Measurements from ENCODE around the gene BPTF. TPM values are rescaled to one million over a fixed set of nuclear protein-coding genes. Genes with fewer than 3 reads are reported as not detected.
"Not testable (repeated sequence)": the region's sequence is repeated elsewhere in the genome, so short reads cannot be mapped to it uniquely, and the experiment has no call there.

Gene BPTF
- polyA plus RNA-seq, 1 of the 3 experiments (the other 2 are of a cell fraction) = 61.4 TPM

GRCh38 chr17:67994817-67995569 is 169.7 kb downstream of the BPTF start (continued):
- 0 out of 2 replicates have a peak, but pooled peaks have one; percentile 18 for TF ChIP-seq ZBTB33 (IDR thresholded peaks at IDR 0.05; ENCODE audit: borderline replicate concordance, low read depth)

GRCh38 chr17:67995570-67996263 is 170.4 kb downstream of the BPTF start:
- peak overlapping the region; percentile 7; the same call in 1 of the 2 replicates for H3K9ac ChIP-seq
- peaks cover 6 to 23% of the 10 kb centered on the region in 2 experiments for H3K4me1 ChIP-seq (ENCODE audit: control insufficient read depth in 1 of 2, insufficient read depth in 2 of 2, low read depth in 1 of 2, low read length in 1 of 2)
- H3K9me3 ChIP-seq = no peaks in the 10 kb centered on the region
- H2AFZ ChIP-seq (ENCODE audit: low read depth) = peak overlapping the region; percentile 84
- TF ChIP-seq CTCF (IDR thresholded peaks at IDR 0.05) = peak; percentile 41
- TF ChIP-seq RAD21 (IDR thresholded peaks at IDR 0.05; ENCODE audit: low read length) = no peak
- peak; percentile 81 for DNase-seq
- no peaks in the 10 kb centered on the region for H4K20me1 ChIP-seq (ENCODE audit: insufficient read depth)
- 15% methylated on average over 43 of the region's 43 CpGs for WGBS (ENCODE audit: low lambda C conversion rate)
- H3K36me3 ChIP-seq (replicated peaks in 1 of 2; ENCODE audit: control insufficient read depth in 1 of 2, insufficient read depth in 2 of 2, low read length in 1 of 2) = peaks cover 0 to 5% of the 10 kb centered on the region in 2 experiments
- H3K27ac ChIP-seq (ENCODE audit: low read depth in 2 of 2, low read length in 1 of 2) = peak overlapping the region in 1 of 2 experiments; percentile 41; a peak in 1 of 4 replicates
- peak overlapping the region; percentile 83 for H3K4me2 ChIP-seq
- H3F3A ChIP-seq (replicated peaks; ENCODE audit: insufficient read depth) = peaks cover 36% of the 10 kb centered on the region
- peak overlapping the region; percentile 56 to 64 for H3K4me3 ChIP-seq (ENCODE audit: low read depth in 2 of 2, low read length in 1 of 2)
- ChIA-PET POLR2A (interaction anchor here (1.1 kb wide), 1 partner anchor 24 kb away, joined by 4 read pairs; no protein-coding TSS in a partner anchor), CTCF (interaction anchor here (1.1 to 2.7 kb wide), 8 partner anchors 10 to 161 kb away, joined by 3 to 11 read pairs (median 3); no protein-coding TSS in a partner anchor)
- H3K27me3 ChIP-seq (ENCODE audit: insufficient read depth) = no peaks in the 10 kb centered on the region
- H3K79me2 ChIP-seq (ENCODE audit: insufficient read depth) = 0 out of 2 replicates have a peak, but pooled peaks cover 6% of the 10 kb centered on the region
- H3K9me2 ChIP-seq = no peaks in the 10 kb centered on the region

GRCh38 chr17:67996301-67997171 is 171.2 kb downstream of the BPTF start, which contains the start of gene C17orf58:
Gene C17orf58 (minus strand): TSS chr17:67996469. CDS start chr17:67996198, 271 bp downstream.
- H3F3A ChIP-seq (replicated peaks; ENCODE audit: insufficient read depth) = peaks cover 30% of the 10 kb centered on the region
- H3K9me3 ChIP-seq; H3K36me3 ChIP-seq (replicated peaks in 1 of 2; ENCODE audit: control insufficient read depth in 1 of 2, insufficient read depth in 2 of 2, low read length in 1 of 2); H3K79me2 ChIP-seq (ENCODE audit: insufficient read depth); H3K27me3 ChIP-seq (ENCODE audit: insufficient read depth); H4K20me1 ChIP-seq (ENCODE audit: insufficient read depth); H3K9me2 ChIP-seq; POLR2A ChIA-PET: not testable (repeated sequence)
- H3K27ac ChIP-seq (ENCODE audit: low read depth in 2 of 2, low read length in 1 of 2) = peak within 1 kb of the TSS in 1 of 2 experiments; percentile 41; a peak in 2 of 4 replicates
- peak within 1 kb of the TSS; percentile 56 to 64 for H3K4me3 ChIP-seq (ENCODE audit: low read depth in 2 of 2, low read length in 1 of 2)
- H3K4me2 ChIP-seq = peak within 1 kb of the TSS; percentile 83
- 69% methylated on average over 25 of the region's 25 CpGs for WGBS (ENCODE audit: low lambda C conversion rate)
- TF ChIP-seq MXI1 (IDR thresholded peaks at IDR 0.05; ENCODE audit: low read depth, low read length) = peak; percentile 70; the same call in 1 of the 2 replicates
- peak within 1 kb of the TSS; percentile 7; the same call in 1 of the 2 replicates for H3K9ac ChIP-seq
- peak within 1 kb of the TSS; percentile 84 for H2AFZ ChIP-seq (ENCODE audit: low read depth)
- peak; percentile 46 for DNase-seq
- H3K4me1 ChIP-seq (ENCODE audit: control insufficient read depth in 1 of 2, insufficient read depth in 2 of 2, low read depth in 1 of 2, low read length in 1 of 2) = peaks cover 6 to 23% of the 10 kb centered on the region in 2 experiments
- CTCF ChIA-PET = interaction anchor here (0.9 to 2.7 kb wide), 6 partner anchors 11 to 105 kb away, joined by 3 to 11 read pairs (median 3); no protein-coding TSS in a partner anchor

All from SK-N-SH (cell line).